Mucosa of gallbladder (tissue), 1 donor: Measurements from ENCODE around the gene IGF1R. TPM values are rescaled to one million over a fixed set of nuclear protein-coding genes. Genes with fewer than 3 reads are reported as not detected.

Source experiments
- DNase-seq: peaks from one replicate; pipeline ENCODE4 v3.0.0-alpha.2; 2020; ENCODE audit warnings: low spot score
- total RNA-seq: library from RNA; stranded (reverse); gene quantifications from one replicate; pipeline ENCODE4 v1.2.1, GENCODE V29; 2021
- donor health status: DM: no; HTN: no; CAD: no.

Gene IGF1R
- total RNA-seq, 1 donor from 2014 or later: 46.9 TPM

DNA sequence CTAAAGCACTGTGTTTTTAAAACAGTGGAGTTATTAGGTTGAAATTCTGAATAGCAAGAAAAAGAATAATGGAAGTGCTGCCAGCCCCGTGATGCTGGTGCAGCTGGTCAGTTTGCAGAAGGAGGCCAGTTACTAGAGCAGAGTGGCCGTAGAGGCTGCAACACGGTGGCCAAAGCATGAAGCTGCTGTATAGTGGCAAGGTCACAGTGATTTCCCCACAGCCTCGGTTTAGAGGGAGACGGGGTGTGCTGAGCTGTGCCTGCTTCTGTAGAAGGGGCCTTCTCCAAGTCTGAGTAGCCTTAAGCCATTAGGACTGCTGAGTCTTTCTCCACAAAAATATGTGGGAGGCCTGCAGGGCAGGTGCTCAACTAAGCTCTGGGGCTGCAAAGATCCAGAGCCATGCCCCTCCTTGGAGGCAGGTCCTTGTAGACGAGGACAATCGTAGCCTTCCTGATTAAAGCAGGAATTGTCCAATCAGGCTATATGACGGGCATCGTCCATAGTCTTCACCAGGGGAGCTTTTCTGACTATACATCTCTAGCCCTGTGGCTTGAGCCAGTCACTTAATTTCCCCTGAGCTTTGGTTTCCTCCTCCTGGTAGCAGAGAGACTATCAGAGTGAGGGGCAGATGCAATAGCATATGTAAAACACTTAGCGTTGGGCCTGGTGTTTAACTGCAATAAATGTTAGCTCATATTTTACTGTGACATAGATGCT is 207.6 kb downstream of the IGF1R start:
- no peak for DNase-seq

- no peak for DNase-seq
Observed at GRCh38 chr15:98856532-98856907, 208.2 kb downstream of the IGF1R start.

GRCh38 chr15:98858610-98859023 is 210.3 kb downstream of the IGF1R start:
- no peak for DNase-seq

GRCh38 chr15:98859149-98859548 is 210.8 kb downstream of the IGF1R start:
- DNase-seq: no peak

DNA sequence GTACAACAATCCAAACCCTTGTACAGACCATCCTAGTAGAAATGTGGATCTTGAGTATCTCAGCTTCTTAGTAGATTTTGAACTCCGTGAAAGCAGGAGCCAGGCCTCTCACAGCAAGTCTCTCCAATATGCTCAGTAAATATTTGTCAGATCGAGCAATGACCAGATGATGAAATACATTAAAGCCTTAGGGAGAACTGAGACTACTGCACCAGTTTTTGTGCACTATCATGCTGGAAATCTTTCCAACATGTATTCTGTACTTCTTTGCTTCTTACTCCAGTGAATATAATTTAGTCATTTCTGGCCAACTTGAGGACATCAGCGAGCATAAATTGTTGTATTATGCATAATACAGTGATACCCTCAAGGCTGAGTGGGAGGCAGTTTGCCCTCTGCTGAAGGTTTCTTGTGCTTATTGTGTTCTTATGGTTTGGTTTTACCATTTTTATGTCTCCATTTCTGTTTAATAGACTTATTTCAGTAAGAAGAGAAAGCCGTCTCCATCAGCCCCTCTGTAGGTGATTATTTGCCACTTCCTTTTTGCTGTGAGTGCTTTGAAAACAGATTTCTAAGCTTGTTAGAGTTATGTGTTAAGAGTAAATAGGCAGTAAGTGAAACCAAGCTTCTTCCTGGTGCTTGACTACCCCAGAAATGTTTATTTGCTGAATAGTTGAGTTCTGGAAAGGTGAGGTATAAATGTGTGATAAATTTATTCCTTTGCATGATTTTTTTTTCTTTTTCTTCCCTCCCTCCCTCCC is 212.1 kb downstream of the IGF1R start:
- DNase-seq: no peak

- no peak for DNase-seq
Observed at GRCh38 chr15:98861188-98861587, 212.8 kb downstream of the IGF1R start.

DNA sequence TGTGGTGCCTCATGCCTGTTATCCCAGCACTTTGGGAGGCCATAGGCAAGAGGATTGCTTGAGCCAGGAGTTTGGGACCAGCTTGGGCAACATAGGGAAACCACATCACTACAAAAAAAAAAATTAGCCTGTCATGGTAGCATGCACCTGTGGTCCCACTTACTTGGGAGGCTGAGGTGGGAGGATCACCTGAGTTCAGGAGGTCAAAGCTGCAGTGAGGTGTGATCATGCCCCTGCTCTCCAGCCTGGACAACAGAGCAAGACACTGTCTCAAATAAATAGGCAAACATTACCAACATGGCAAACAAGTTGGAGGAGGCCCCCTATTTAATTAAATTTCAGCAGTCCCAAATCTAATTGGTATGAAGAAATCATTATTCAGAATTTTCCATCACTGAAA is 215.6 kb downstream of the IGF1R start:
- no peak for DNase-seq

GRCh38 chr15:98865397-98866339 is 217.3 kb downstream of the IGF1R start:
- DNase-seq: peak; percentile 80

- DNase-seq: no peak
Observed at GRCh38 chr15:98866511-98866910, 218.2 kb downstream of the IGF1R start.

- DNase-seq: no peak
Observed at GRCh38 chr15:98868564-98868963, 220.2 kb downstream of the IGF1R start.

- no peak for DNase-seq
Observed at GRCh38 chr15:98870788-98871187, 222.4 kb downstream of the IGF1R start.

- no peak for DNase-seq
Observed at GRCh38 chr15:98872774-98873173, 224.4 kb downstream of the IGF1R start.

DNA sequence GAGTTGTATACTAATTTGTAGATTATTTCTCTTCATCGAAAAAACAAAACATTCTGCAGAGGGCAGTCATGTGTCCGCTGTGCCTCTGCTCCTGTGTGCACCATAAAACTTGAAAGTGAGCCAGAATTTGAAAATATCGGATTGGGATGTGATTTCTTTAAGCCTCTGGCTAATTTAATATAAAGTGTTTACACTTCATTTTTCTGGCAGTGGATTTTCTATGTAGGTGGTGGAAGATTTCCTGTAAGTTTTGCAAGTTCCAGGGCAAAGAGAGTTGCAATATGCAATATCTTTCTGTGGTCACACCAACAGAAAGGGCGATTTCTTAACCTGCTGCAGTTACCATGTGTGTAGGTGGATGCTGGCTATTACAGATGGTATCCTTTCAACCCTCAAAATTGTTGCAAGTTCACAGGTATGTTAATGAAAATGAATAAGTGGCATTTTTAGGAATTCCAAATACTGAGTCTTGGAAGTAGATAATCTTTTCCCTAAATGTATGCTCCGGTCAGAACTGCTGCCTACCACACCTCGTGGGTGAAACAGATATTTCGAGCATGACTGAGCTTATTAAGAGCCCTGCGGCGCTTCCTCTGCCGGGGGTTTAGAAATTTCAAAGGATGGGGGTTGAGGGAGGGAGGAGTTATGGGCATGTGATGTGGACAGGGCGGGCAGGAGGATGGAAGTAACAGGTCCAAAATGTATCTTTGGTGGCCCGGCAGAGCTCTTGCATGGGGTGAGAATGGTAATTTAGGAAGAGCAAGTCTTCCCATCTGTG is 225.3 kb downstream of the IGF1R start:
- no peak for DNase-seq

DNA sequence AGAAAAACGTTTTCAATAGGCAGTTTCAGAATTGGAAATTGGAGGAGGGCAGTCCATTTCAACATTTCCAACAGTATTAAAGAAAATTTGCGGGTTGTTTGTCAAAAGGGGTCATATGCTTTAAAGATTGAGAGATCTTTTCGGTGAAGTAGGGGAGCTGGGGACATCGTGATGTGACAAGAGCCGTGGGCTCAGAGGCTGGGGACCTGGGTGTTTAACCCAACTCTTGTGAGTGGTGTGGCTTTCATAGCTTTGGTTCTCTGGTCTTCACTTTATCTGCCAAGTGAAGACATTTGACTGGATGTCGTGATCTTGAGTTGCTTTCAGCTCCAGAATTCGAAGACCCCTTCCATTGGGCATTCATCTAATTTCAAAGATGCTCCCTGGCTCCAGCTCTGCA is 226.0 kb downstream of the IGF1R start:
- DNase-seq: no peak

GRCh38 chr15:98874773-98875172 is 226.4 kb downstream of the IGF1R start:
- DNase-seq: no peak

GRCh38 chr15:98875309-98875708 is 227.0 kb downstream of the IGF1R start:
- no peak for DNase-seq

- no peak for DNase-seq
Observed at GRCh38 chr15:98876451-98877369, 228.4 kb downstream of the IGF1R start.

GRCh38 chr15:98878172-98878571 is 229.8 kb downstream of the IGF1R start:
- no peak for DNase-seq

- DNase-seq: no peak
Observed at GRCh38 chr15:98878862-98879261, 230.5 kb downstream of the IGF1R start.
